OCI-LY3 (cell line): Measurements from ENCODE around the gene GORAB.

Experiments used
- H2AFZ ChIP-seq: fragments of 200-600, 300-600 bp; shearing (Covaris generic); 2 replicates; pipeline ENCODE4 v1.6.0; 2014; ENCODE audit warnings: antibody characterized with exemption, low read depth, low read length
- H3K27ac ChIP-seq: fragments of 200-600, 300-600 bp; sonication (generic); 2 replicates; pipeline ENCODE4 v1.5.1; 2014; ENCODE audit warnings: mild to moderate bottlenecking, low read length, moderate library complexity, mixed read lengths
- H3K27me3 ChIP-seq: fragments of 200-600, 300-600 bp; sonication (generic); 2 replicates; pipeline ENCODE4 v1.6.1; 2014; ENCODE audit warnings: low read depth, low read length, mixed read lengths
- H3K36me3 ChIP-seq: fragments of 200-600, 300-600 bp; sonication (generic); replicated peaks from 2 replicates; pipeline ENCODE3; 2014; ENCODE audit warnings: low read depth, low read length, mixed read lengths
- H3K4me1 ChIP-seq: fragments of 300-600, 200-600 bp; sonication (generic); 2 replicates; pipeline ENCODE4 v1.6.1; 2014; ENCODE audit warnings: low read length, mixed read lengths
- H3K4me2 ChIP-seq: fragments of 200-600, 300-600 bp; sonication (generic); 2 replicates; pipeline ENCODE4 v1.6.1; 2014; ENCODE audit warnings: low read length, mixed read lengths
- H3K4me3 ChIP-seq: fragments of 300-600, 200-600 bp; sonication (generic); 2 replicates; pipeline ENCODE4 v1.5.1; 2014; ENCODE audit warnings: antibody characterized with exemption, mild to moderate bottlenecking, low read length, moderate library complexity
- H3K79me2 ChIP-seq: fragments of 300-600, 200-600 bp; shearing (Covaris generic); 2 replicates; pipeline ENCODE4 v1.6.1; 2014; ENCODE audit warnings: mild to moderate bottlenecking, low read length, mixed read lengths
- H3K9ac ChIP-seq: fragments of 300-600, 200-600 bp; shearing (Covaris generic); 2 replicates; pipeline ENCODE4 v1.6.0; 2014; ENCODE audit warnings: mild to moderate bottlenecking, low read length, moderate library complexity
- H3K9me3 ChIP-seq: fragments of 200-600, 300-600 bp; shearing (Covaris generic); 2 replicates; pipeline ENCODE4 v1.6.1; 2014; ENCODE audit warnings: low read length, mixed read lengths; ENCODE audit not compliant: insufficient read depth
- H4K20me1 ChIP-seq: fragments of 200-600, 300-600 bp; sonication (generic); 2 replicates; pipeline ENCODE4 v1.6.1; 2016; ENCODE audit warnings: low read length, mixed read lengths; ENCODE audit not compliant: insufficient read depth
- EZH2phosphoT487 ChIP-seq: fragments of 200-600 bp; shearing (Covaris generic); IDR thresholded peaks from 2 replicates; pipeline ENCODE4 v1.6.1; 2018; ENCODE audit warnings: antibody characterized with exemption, mixed run types, low read depth
- TF ChIP-seq, protein P1 (sequence below): fragments of 200-600, 300-600 bp; sonication (generic); IDR thresholded peaks from 2 replicates; pipeline ENCODE4 v1.5.1; 2014; ENCODE audit warnings: antibody characterized with exemption, low read length, low read depth

GORAB gene

DNA sequence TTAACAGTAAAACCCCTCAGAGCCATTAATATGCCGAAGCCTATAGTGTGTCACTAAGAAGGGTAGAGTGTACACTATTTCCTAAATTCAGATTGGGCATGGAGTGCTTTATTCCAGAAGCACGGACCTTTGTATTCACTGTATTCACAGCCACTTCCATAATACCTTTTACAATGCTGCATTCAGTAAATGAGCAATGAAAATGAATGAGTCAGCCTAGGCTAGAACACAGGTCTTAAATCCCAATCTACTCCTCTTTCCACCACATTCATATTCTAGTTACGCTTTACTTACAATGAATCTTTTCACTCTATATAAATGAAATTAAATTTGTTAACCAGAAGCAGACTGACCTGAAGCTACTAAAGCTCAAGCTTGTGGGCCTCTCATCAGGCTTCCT, 13.0 kb upstream of the GORAB start:
- Histone ChIP-seq H3K27ac (no peak overlapping the region), H3K4me1 (no peaks in the 10 kb centered on the region), H2AFZ (no peak overlapping the region), H4K20me1 (no peaks in the 10 kb centered on the region), H3K9ac (no peak overlapping the region), H3K4me3 (no peak overlapping the region), H3K27me3 (no peaks in the 10 kb centered on the region), H3K36me3 (no peaks in the 10 kb centered on the region), H3K9me3 (no peaks in the 10 kb centered on the region), H3K79me2 (no peaks in the 10 kb centered on the region), H3K4me2 (no peak overlapping the region)
- TF ChIP-seq EZH2phosphoT487, result no peak
- TF ChIP-seq, protein P1, sequence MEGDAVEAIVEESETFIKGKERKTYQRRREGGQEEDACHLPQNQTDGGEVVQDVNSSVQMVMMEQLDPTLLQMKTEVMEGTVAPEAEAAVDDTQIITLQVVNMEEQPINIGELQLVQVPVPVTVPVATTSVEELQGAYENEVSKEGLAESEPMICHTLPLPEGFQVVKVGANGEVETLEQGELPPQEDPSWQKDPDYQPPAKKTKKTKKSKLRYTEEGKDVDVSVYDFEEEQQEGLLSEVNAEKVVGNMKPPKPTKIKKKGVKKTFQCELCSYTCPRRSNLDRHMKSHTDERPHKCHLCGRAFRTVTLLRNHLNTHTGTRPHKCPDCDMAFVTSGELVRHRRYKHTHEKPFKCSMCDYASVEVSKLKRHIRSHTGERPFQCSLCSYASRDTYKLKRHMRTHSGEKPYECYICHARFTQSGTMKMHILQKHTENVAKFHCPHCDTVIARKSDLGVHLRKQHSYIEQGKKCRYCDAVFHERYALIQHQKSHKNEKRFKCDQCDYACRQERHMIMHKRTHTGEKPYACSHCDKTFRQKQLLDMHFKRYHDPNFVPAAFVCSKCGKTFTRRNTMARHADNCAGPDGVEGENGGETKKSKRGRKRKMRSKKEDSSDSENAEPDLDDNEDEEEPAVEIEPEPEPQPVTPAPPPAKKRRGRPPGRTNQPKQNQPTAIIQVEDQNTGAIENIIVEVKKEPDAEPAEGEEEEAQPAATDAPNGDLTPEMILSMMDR, result no peak

DNA sequence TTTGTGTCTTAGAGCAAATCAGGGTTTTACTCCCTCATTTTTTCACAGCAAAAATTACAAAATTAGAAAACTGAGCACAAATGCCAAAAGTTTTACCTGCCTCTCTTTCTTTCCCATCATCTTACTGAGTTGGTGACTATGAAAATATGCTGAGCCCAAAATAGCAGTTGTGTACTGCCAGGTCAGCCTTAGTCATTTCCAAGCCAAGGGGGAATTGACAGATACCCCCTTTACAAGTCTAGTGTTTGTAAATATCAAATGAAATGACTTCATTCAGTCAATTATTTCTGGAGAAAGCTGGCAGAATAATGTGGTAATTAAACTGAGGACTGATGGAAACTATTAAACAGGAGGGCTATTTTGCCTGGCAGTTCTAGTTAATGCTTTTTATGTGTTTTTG, 11.4 kb upstream of the GORAB start:
- Histone ChIP-seq H3K4me1 (no peaks in the 10 kb centered on the region), H3K27me3 (no peaks in the 10 kb centered on the region), H4K20me1 (no peaks in the 10 kb centered on the region), H3K27ac (no peak overlapping the region), H3K4me2 (no peak overlapping the region), H3K36me3 (no peaks in the 10 kb centered on the region), H2AFZ (no peak overlapping the region), H3K4me3 (no peak overlapping the region), H3K9ac (no peak overlapping the region), H3K9me3 (no peaks in the 10 kb centered on the region), H3K79me2 (no peaks in the 10 kb centered on the region)
- TF ChIP-seq, protein P1, result no peak
- TF ChIP-seq EZH2phosphoT487, result no peak

DNA sequence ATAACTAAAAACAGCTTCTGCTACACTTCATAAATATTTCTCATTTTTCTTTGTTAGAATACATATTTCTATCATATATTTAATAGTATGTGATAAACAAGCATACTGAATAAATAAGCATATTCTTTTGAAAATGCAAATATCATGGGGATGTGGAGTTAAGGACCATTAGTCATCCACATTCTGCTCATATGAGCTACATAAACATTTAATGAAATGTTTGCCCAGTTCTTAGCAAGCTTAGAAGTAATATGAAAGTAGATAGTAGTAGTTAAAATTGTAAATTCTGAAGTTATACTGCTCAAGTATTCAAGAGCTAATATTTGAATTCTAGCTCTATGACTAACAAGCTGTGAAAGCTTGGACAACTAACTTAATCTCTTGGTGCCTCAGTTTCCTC, 10.1 kb upstream of the GORAB start:
- H3K36me3 ChIP-seq, result no peaks in the 10 kb centered on the region
- no peaks in the 10 kb centered on the region for H3K4me1 ChIP-seq
- H3K4me3 ChIP-seq, result no peak overlapping the region
- H3K27ac ChIP-seq, result no peak overlapping the region
- no peak for TF ChIP-seq EZH2phosphoT487
- TF ChIP-seq, protein P1, result no peak
- H3K9ac ChIP-seq, result no peak overlapping the region
- no peaks in the 10 kb centered on the region for H3K9me3 ChIP-seq
- no peaks in the 10 kb centered on the region for H4K20me1 ChIP-seq
- H3K27me3 ChIP-seq, result no peaks in the 10 kb centered on the region
- H3K79me2 ChIP-seq, result no peaks in the 10 kb centered on the region
- H3K4me2 ChIP-seq, result no peak overlapping the region
- no peak overlapping the region for H2AFZ ChIP-seq

DNA sequence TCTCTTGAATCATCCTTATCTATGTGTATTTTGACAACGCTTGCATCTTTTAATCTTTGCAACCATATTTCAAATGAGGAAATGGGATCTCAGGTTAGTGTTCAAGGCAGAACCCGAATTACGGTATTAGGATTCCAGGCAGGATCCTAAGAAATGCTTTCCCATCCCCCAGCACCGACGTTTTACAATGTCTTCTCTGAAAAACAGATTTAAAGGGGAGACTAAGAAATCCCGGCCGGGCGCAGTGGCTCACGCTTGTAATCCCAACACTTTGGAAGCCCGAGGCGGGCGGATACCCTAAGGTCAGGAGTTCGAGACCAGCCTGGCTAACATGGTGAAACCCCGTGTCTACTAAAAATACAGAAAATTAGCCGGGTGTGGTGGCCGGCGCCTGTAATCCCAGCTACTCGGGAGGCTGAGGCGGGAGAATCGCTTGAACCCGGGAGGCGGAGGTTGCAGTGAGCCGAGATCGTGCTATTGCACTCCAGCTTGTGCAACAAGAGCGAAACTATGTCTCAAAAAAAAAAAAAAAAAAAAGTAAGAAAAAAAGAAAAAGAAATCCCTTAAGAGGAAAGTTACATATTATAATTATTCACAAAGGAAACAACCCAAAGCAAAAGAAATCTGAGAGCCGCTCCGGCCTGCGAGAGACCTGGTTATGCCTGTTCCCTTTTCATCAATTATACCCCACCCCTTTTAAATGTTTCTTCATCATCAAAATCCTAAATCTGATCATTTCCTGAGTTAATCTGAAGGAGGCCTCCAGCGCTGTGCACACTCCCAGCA, 801 bp upstream of the GORAB start:
- TF ChIP-seq, protein P1, result no peak
- no peak for TF ChIP-seq EZH2phosphoT487

More for the DNA sequence above, 801 bp upstream of the GORAB start:
- peak overlapping the region; percentile 81 for H3K4me2 ChIP-seq
- H3K79me2 ChIP-seq, result peaks cover 42% of the 10 kb centered on the region
- peak overlapping the region; percentile 98 for H2AFZ ChIP-seq
- no peaks in the 10 kb centered on the region for H4K20me1 ChIP-seq
- H3K4me1 ChIP-seq, result peaks cover 34% of the 10 kb centered on the region
- H3K9me3 ChIP-seq, result no peaks in the 10 kb centered on the region
- H3K4me3 ChIP-seq, result peak overlapping the region; percentile 88
- H3K27me3 ChIP-seq, result no peaks in the 10 kb centered on the region
- H3K27ac ChIP-seq, result peak overlapping the region; percentile 84
- H3K9ac ChIP-seq, result peak overlapping the region; percentile 93
- H3K36me3 ChIP-seq, result peaks cover 18% of the 10 kb centered on the region
